Osteocyte (in vitro differentiated cells): Measurements from ENCODE around the gene MRPS31. TPM values are rescaled to one million over a fixed set of nuclear protein-coding genes. Genes with fewer than 3 reads are reported as not detected.
A peak's percentile ranks its signal among the peaks of the same experiment; 100 is the strongest.

Source experiments
- DNase-seq: peaks from one replicate; pipeline ENCODE4 v3.0.0; 2021; ENCODE audit warnings: mixed read lengths; ENCODE audit not compliant: unreplicated experiment; ENCODE audit errors: extremely low spot score
- H3K27ac Mint-ChIP-seq: one replicate; pipeline ENCODE4 v1.8.0; 2021; ENCODE audit warnings: mild to moderate bottlenecking, mixed read lengths; ENCODE audit not compliant: unreplicated experiment
- H3K27me3 Mint-ChIP-seq: one replicate; pipeline ENCODE4 v1.8.0; 2021; ENCODE audit warnings: mixed read lengths; ENCODE audit not compliant: unreplicated experiment
- H3K36me3 Mint-ChIP-seq: one replicate; pipeline ENCODE4 v1.8.0; 2021; ENCODE audit warnings: mixed read lengths; ENCODE audit not compliant: unreplicated experiment
- H3K4me1 Mint-ChIP-seq: one replicate; pipeline ENCODE4 v1.8.0; 2021; ENCODE audit warnings: mixed read lengths; ENCODE audit not compliant: unreplicated experiment
- H3K4me3 Mint-ChIP-seq: one replicate; pipeline ENCODE4 v1.8.0; 2021; ENCODE audit warnings: mild to moderate bottlenecking, moderate library complexity, mixed read lengths; ENCODE audit not compliant: unreplicated experiment
- H3K9me3 Mint-ChIP-seq: one replicate; pipeline ENCODE4 v1.8.0; 2021; ENCODE audit warnings: mixed read lengths; ENCODE audit not compliant: unreplicated experiment
- CTCF ChIP-seq: fragments of 200-600 bp; sonication (generic); IDR thresholded peaks from 2 replicates; pipeline ENCODE4 v1.5.0; 2021; ENCODE audit warnings: antibody characterized with exemption, mild to moderate bottlenecking, moderate library complexity
- total RNA-seq: library from RNA; stranded (reverse); gene quantifications from 2 replicates; pipeline ENCODE4 v1.2.1, GENCODE V29; 2021

The MRPS31 gene
- total RNA-seq, 1 donor from 2014 or later: 17.4 TPM

GRCh38 chr13:40777166-40777808, 6.3 kb upstream of the MRPS31 start:
- Mint-ChIP-seq H3K27me3 (no peaks in the 10 kb centered on the region), H3K27ac (no peak overlapping the region), H3K36me3 (no peaks in the 10 kb centered on the region), H3K4me1 (peaks cover 10% of the 10 kb centered on the region), H3K4me3 (peak overlapping the region; percentile 52), H3K9me3 (no peaks in the 10 kb centered on the region)
- TF ChIP-seq CTCF: peak; percentile 81
- DNase-seq: peak; percentile 46

GRCh38 chr13:40776681-40777165, 5.7 kb upstream of the MRPS31 start:
- no peaks in the 10 kb centered on the region for H3K36me3 Mint-ChIP-seq

GRCh38 chr13:40776232-40776631, 5.2 kb upstream of the MRPS31 start:
- H3K36me3 Mint-ChIP-seq: no peaks in the 10 kb centered on the region
- H3K27me3 Mint-ChIP-seq: no peaks in the 10 kb centered on the region
- no peak overlapping the region for H3K27ac Mint-ChIP-seq
- H3K4me3 Mint-ChIP-seq: no peak overlapping the region
- TF ChIP-seq CTCF: no peak
- peak; percentile 21 for DNase-seq
- peaks cover 11% of the 10 kb centered on the region for H3K4me1 Mint-ChIP-seq
- no peaks in the 10 kb centered on the region for H3K9me3 Mint-ChIP-seq

More at GRCh38 chr13:40776681-40777165, 5.7 kb upstream of the MRPS31 start:
- no peak overlapping the region for H3K4me3 Mint-ChIP-seq
- no peaks in the 10 kb centered on the region for H3K27me3 Mint-ChIP-seq
- no peaks in the 10 kb centered on the region for H3K9me3 Mint-ChIP-seq
- H3K27ac Mint-ChIP-seq: no peak overlapping the region
- peak; percentile 48 for DNase-seq
- no peak for TF ChIP-seq CTCF
- H3K4me1 Mint-ChIP-seq: peaks cover 10% of the 10 kb centered on the region

GRCh38 chr13:40774672-40775071, 3.7 kb upstream of the MRPS31 start:
- TF ChIP-seq CTCF: no peak

GRCh38 chr13:40772765-40773473, 1.9 kb upstream of the MRPS31 start:
- Mint-ChIP-seq H3K27me3 (no peaks in the 10 kb centered on the region), H3K4me1 (peaks cover 29% of the 10 kb centered on the region), H3K9me3 (no peaks in the 10 kb centered on the region), H3K27ac (no peak overlapping the region), H3K36me3 (no peaks in the 10 kb centered on the region), H3K4me3 (no peak overlapping the region)
- no peak for TF ChIP-seq CTCF
- peak; percentile 27 for DNase-seq

More at GRCh38 chr13:40774672-40775071, 3.7 kb upstream of the MRPS31 start:
- no peak for DNase-seq
- Mint-ChIP-seq H3K36me3 (no peaks in the 10 kb centered on the region), H3K4me1 (peaks cover 22% of the 10 kb centered on the region), H3K4me3 (no peak overlapping the region), H3K27ac (no peak overlapping the region), H3K27me3 (no peaks in the 10 kb centered on the region), H3K9me3 (no peaks in the 10 kb centered on the region)
